MM.1S (cell line): Measurements from ENCODE around the gene P4HA1.

ENCODE experiments used
- CTCF ChIP-seq: fragments of 300-600 bp; sonication (generic); IDR thresholded peaks from 2 replicates; pipeline ENCODE4 v1.5.1; 2016; ENCODE audit warnings: antibody characterized with exemption, low read length, mixed read lengths
- EZH2 ChIP-seq: fragments of 300-600 bp; sonication (generic); optimal IDR thresholded peaks from 2 replicates; pipeline ENCODE3; 2017; ENCODE audit warnings: low read depth, mild to moderate bottlenecking, antibody characterized with exemption, low read length, mixed read lengths

GRCh38 chr10:73075829-73076228 lies 20.8 kb downstream of the P4HA1 start:
- TF ChIP-seq CTCF, result no peak
- TF ChIP-seq EZH2, result no peak
